HEK293T (cell line): ENCODE results near the gene HOMER2.

Experiments
- ARNT ChIP-seq: fragments of 450-650 bp; IDR thresholded peaks from 2 replicates; pipeline ENCODE4 v1.6.1; 2017; ENCODE audit warnings: mild to moderate bottlenecking
- BHLHE40 ChIP-seq: fragments of 450-650 bp; IDR thresholded peaks from 2 replicates; pipeline ENCODE4 v1.6.1; 2016; ENCODE audit warnings: mild to moderate bottlenecking, moderate library complexity, borderline replicate concordance
- CTBP1 ChIP-seq: fragments of 450-650 bp; IDR thresholded peaks from 2 replicates; pipeline ENCODE4 v1.6.1; 2016; ENCODE audit warnings: borderline replicate concordance
- ELF4 ChIP-seq: fragments of 450-650 bp; IDR thresholded peaks from 2 replicates; pipeline ENCODE4 v1.6.1; 2017; ENCODE audit warnings: antibody characterized with exemption
- FOXA1 ChIP-seq: fragments of 450-650 bp; IDR thresholded peaks from 2 replicates; pipeline ENCODE4 v1.6.1; 2016; ENCODE audit warnings: mild to moderate bottlenecking
- FOXK2 ChIP-seq: fragments of 450-650 bp; IDR thresholded peaks from 2 replicates; pipeline ENCODE4 v1.6.1; 2016; ENCODE audit warnings: mild to moderate bottlenecking
- FOXM1 ChIP-seq: fragments of 450-650 bp; IDR thresholded peaks from 2 replicates; pipeline ENCODE4 v1.6.1; 2017; ENCODE audit warnings: mild to moderate bottlenecking, borderline replicate concordance
- HDGF ChIP-seq: fragments of 450-650 bp; IDR thresholded peaks from 2 replicates; pipeline ENCODE4 v1.6.1; 2017; ENCODE audit warnings: antibody characterized with exemption, borderline replicate concordance
- NFRKB ChIP-seq: fragments of 450-650 bp; IDR thresholded peaks from 2 replicates; pipeline ENCODE4 v1.6.1; 2016; ENCODE audit warnings: mild to moderate bottlenecking, moderate library complexity
- SP1 ChIP-seq: fragments of 450-650 bp; IDR thresholded peaks from 2 replicates; pipeline ENCODE4 v1.6.1; 2017
- SUZ12 ChIP-seq: fragments of 450-650 bp; IDR thresholded peaks from 2 replicates; pipeline ENCODE4 v1.6.1; 2016; ENCODE audit warnings: mild to moderate bottlenecking
- TARDBP ChIP-seq: fragments of 450-650 bp; IDR thresholded peaks from 2 replicates; pipeline ENCODE4 v1.6.1; 2016
- ZNF384 ChIP-seq: fragments of 450-650 bp; IDR thresholded peaks from 2 replicates; pipeline ENCODE4 v1.6.1; 2016

DNA sequence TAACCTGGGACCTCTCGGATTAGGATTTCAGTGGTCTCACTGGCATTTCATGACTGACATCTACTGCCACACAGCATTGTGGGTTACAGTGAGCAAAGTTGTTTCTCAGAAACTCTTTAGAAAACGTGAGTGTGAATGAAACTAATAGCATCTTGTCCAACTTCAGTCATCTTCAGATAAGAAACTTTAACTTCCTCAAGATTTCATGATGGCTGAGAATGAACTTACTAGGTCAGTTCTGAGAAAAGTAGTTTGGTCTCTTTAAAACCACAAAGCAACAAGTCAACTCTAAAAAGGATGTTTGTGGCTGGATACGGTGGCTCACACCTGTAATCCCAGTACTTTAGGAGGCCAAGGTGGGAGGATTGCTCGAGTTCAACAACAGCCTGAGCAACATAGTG is 14.2 kb upstream of the HOMER2 start:
- TF ChIP-seq ZNF384 (no peak), SUZ12 (no peak), HDGF (no peak), BHLHE40 (no peak), FOXK2 (no peak), NFRKB (no peak), FOXA1 (no peak), SP1 (no peak), TARDBP (no peak), FOXM1 (no peak), ELF4 (no peak), ARNT (no peak), CTBP1 (no peak)
